Right lobe of liver (tissue), 4 donors: ENCODE measurements around the gene HOXA10.

Source experiments
- CTCF ChIP-seq, 4 donors: fragments of 200-600 bp in 3 of 4; fragments of 450-650 bp in 1 of 4; IDR thresholded peaks; one replicate each; pipeline versions ENCODE4 v1.5.1 to v1.8.0; 2016 to 2022; ENCODE audit warnings: antibody characterized with exemption in 4 of 4, mild to moderate bottlenecking in 2 of 4
- POLR2A ChIP-seq: fragments of 450-650 bp; IDR thresholded peaks from one replicate; pipeline ENCODE4 v1.6.1; 2017; ENCODE audit warnings: antibody characterized with exemption, mild to moderate bottlenecking
- donor health status: DM: no; HTN: no; CAD: no.
- donor health status: DM: no; HTN: no; CAD: no.
- donor health status: DM: no; HTN: yes; CAD: no.

GRCh38 chr7:27159266-27160144 lies 14.6 kb downstream of the HOXA10 start:
- no peak for TF ChIP-seq CTCF (IDR thresholded peaks at IDR 0.05)
- TF ChIP-seq POLR2A = no peak
